Brain microvascular endothelial cell (primary cell): ENCODE results near the gene SH3RF2.

ENCODE experiments used
- DNase-seq: peaks from one replicate; pipeline ENCODE4 v3.0.0-alpha.2; 2020
- H3K27ac ChIP-seq: fragments of 250-450 bp; sonication (Bioruptor Pico); 2 replicates; pipeline ENCODE4 v1.5.1; 2020; ENCODE audit warnings: mild to moderate bottlenecking, moderate library complexity
- H3K27me3 ChIP-seq: fragments of 250-450 bp; sonication (Bioruptor Pico); replicated peaks from 2 replicates; pipeline ENCODE4 v1.5.1; 2020; ENCODE audit warnings: mild to moderate bottlenecking
- H3K36me3 ChIP-seq: fragments of 250-450 bp; sonication (Bioruptor Pico); replicated peaks from 2 replicates; pipeline ENCODE4 v1.5.1; 2020; ENCODE audit warnings: mild to moderate bottlenecking
- H3K4me3 ChIP-seq: 2 replicates; pipeline ENCODE4 v1.5.1; 2011; ENCODE audit warnings: low read depth, mild to moderate bottlenecking, control low read depth, low read length, moderate library complexity
- CTCF ChIP-seq: IDR thresholded peaks from 2 replicates; pipeline ENCODE4 v1.5.1; 2011; ENCODE audit warnings: low read depth, mild to moderate bottlenecking, moderate library complexity, low read length, control low read depth, inconsistent platforms; ENCODE audit errors: missing control alignments
- in situ Hi-C: cut with HindIII; loops from 2 replicates; pipeline ENCODE4 v1.10.0; 2017; ENCODE audit warnings: low sequenced_read_pairs, low pct_ligation_motif_present

SH3RF2 gene

GRCh38 chr5:146068206-146068605 is 131.8 kb downstream of the SH3RF2 start:
- Histone ChIP-seq H3K36me3 (no peaks in the 10 kb centered on the region), H3K27me3 (no peaks in the 10 kb centered on the region), H3K27ac (no peak overlapping the region), H3K4me3 (no peak overlapping the region)
- TF ChIP-seq CTCF: no peak
- no peak for DNase-seq
- in situ Hi-C loops: no loop called here

DNA sequence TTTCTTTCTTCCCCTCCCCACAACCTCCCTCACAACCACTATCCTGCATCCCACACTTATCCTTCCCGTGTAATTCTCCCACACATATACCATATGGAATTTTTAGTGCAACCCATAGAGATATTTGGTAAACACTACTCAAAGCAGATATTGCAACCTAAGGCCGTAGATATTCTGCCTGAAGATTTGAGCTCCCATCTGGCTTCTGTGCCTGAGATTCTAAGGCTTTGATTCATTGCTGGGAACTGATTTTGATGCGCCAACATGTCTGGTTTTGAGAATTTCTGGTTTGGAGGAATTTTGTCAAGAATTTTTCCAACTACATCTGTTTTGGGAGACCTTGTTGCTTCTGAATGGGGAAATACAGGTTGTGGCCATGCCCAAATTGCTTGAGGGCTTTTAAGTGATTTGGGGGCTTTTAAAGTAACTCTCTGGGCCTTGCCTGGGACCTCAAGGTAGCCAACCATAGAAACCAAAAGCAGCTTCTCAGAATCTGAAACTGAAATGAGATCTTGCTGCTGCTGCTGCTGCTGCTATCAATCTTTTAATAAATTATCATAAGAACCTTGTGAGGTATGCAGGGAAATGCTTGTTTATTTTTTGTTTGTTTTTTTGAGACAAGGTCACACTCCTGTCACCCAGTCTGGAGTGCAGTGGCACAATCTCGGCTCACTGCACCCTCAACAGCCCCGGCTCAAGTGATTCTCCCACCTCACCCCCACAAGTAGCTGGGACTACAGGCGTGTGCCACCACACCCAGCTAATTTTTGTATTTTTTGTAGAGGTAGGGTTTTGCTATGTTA is 132.8 kb downstream of the SH3RF2 start:
- no peak for TF ChIP-seq CTCF
- H3K4me3 ChIP-seq: no peak overlapping the region
- H3K27me3 ChIP-seq: no peaks in the 10 kb centered on the region
- in situ Hi-C loops: no loop called here
- no peak for DNase-seq
- no peak overlapping the region for H3K27ac ChIP-seq
- H3K36me3 ChIP-seq: no peaks in the 10 kb centered on the region

GRCh38 chr5:146069780-146070099 is 133.4 kb downstream of the SH3RF2 start:
- H3K4me3 ChIP-seq: no peak overlapping the region
- H3K27me3 ChIP-seq: no peaks in the 10 kb centered on the region
- no peaks in the 10 kb centered on the region for H3K36me3 ChIP-seq
- no peak for TF ChIP-seq CTCF
- no peak for DNase-seq
- in situ Hi-C loops: no loop called here
- H3K27ac ChIP-seq: no peak overlapping the region

DNA sequence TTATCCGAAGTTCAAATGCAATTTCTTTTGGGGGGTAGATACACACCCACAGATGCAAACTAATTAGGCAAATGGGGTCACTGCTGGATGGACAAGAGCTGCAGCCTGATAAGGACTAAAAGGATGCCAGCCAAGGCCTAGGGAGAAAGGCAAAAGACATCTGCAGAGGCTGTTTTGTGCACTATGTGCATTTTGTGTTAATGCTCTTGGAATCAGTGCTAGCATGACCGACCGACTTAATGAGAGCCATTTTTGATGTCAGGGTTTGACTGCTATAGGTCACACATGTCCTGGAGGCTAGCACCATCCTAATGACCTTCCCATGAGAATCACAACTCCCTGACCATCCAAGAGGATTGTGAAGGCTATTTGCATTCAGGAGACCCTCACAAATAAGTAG is 134.4 kb downstream of the SH3RF2 start:
- Histone ChIP-seq H3K36me3 (no peaks in the 10 kb centered on the region), H3K4me3 (no peak overlapping the region), H3K27me3 (no peaks in the 10 kb centered on the region), H3K27ac (no peak overlapping the region)
- in situ Hi-C loops: no loop called here
- no peak for TF ChIP-seq CTCF
- DNase-seq: no peak

DNA sequence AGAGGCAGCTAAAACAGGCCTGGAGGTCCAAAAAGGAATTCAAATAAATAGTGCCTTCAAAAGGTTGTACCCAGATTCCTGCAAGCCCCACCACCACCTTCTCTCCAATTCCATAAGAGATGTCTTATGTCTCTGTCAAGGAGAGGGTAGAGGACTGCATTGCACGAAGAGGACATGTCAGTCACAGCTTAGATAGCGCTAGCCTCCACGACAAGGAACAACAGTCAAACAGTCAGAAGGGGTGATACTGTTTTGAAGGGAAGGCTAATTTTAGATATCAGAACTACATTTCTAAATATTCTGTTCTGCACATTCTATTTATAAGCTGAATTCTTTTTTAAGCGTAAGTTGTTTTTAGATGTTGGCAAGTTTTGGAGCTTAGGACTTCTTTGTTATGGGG is 134.8 kb downstream of the SH3RF2 start:
- in situ Hi-C loops: no loop called here
- Histone ChIP-seq H3K27me3 (no peaks in the 10 kb centered on the region), H3K27ac (no peak overlapping the region), H3K36me3 (no peaks in the 10 kb centered on the region), H3K4me3 (no peak overlapping the region)
- no peak for DNase-seq
- no peak for TF ChIP-seq CTCF

- Histone ChIP-seq H3K4me3 (no peak overlapping the region), H3K27me3 (no peaks in the 10 kb centered on the region), H3K36me3 (no peaks in the 10 kb centered on the region), H3K27ac (no peak overlapping the region)
- in situ Hi-C loops: no loop called here
- DNase-seq: no peak
- TF ChIP-seq CTCF: no peak
Observed at GRCh38 chr5:146072595-146072994, 136.2 kb downstream of the SH3RF2 start.
